Progenitor cell of endocrine pancreas (in vitro differentiated cells): ENCODE results near the gene ITIH4. TPM values are rescaled to one million over a fixed set of nuclear protein-coding genes. Genes with fewer than 3 reads are reported as not detected.

ENCODE experiments used
- DNase-seq: peaks from one replicate; pipeline ENCODE4 v3.0.0; 2021; ENCODE audit warnings: low spot score; ENCODE audit not compliant: unreplicated experiment
- H3K27ac Mint-ChIP-seq: 2 replicates; pipeline ENCODE4 v1.8.0; 2021; ENCODE audit warnings: mild to moderate bottlenecking, moderate library complexity, mixed read lengths
- H3K27me3 Mint-ChIP-seq: 2 replicates; pipeline ENCODE4 v1.8.0; 2021; ENCODE audit warnings: mixed read lengths
- H3K36me3 Mint-ChIP-seq: 2 replicates; pipeline ENCODE4 v1.8.0; 2022; ENCODE audit warnings: mixed read lengths; ENCODE audit not compliant: insufficient read depth
- H3K4me1 Mint-ChIP-seq: 2 replicates; pipeline ENCODE4 v1.8.0; 2021; ENCODE audit warnings: low read depth, mixed read lengths
- H3K4me3 Mint-ChIP-seq: 2 replicates; pipeline ENCODE4 v1.8.0; 2021; ENCODE audit warnings: low read depth, mild to moderate bottlenecking, moderate library complexity, mixed read lengths
- H3K9me3 Mint-ChIP-seq: 2 replicates; pipeline ENCODE4 v1.8.0; 2021; ENCODE audit warnings: low read depth, mixed read lengths
- CTCF ChIP-seq: fragments of 200-600 bp; sonication (generic); IDR thresholded peaks from one replicate; pipeline ENCODE4 v1.5.0; 2021; ENCODE audit warnings: antibody characterized with exemption, mild to moderate bottlenecking; ENCODE audit not compliant: unreplicated experiment
- total RNA-seq: library from RNA; stranded (reverse); gene quantifications from 2 replicates; pipeline ENCODE4 v1.2.1, GENCODE V29; 2021

ITIH4 gene
- total RNA-seq, 1 donor from 2014 or later, result 9.7 TPM

- Mint-ChIP-seq H3K4me3 (no peak overlapping the region), H3K27ac (peak overlapping the region; percentile 83), H3K27me3 (no peaks in the 10 kb centered on the region), H3K9me3 (no peaks in the 10 kb centered on the region), H3K36me3 (peaks cover 1% of the 10 kb centered on the region), H3K4me1 (peaks cover 17% of the 10 kb centered on the region)
- DNase-seq, result no peak
- no peak for TF ChIP-seq CTCF
Observed at GRCh38 chr3:52839268-52839575, 8.8 kb upstream of the ITIH4 start.

- Mint-ChIP-seq H3K27me3 (no peaks in the 10 kb centered on the region), H3K9me3 (no peaks in the 10 kb centered on the region), H3K4me1 (peaks cover 17% of the 10 kb centered on the region), H3K4me3 (no peak overlapping the region), H3K36me3 (peaks cover 1% of the 10 kb centered on the region), H3K27ac (peak overlapping the region; percentile 83)
- DNase-seq, result no peak
- no peak for TF ChIP-seq CTCF
Observed at GRCh38 chr3:52838561-52839267, 8.2 kb upstream of the ITIH4 start.

- Mint-ChIP-seq H3K27me3 (no peaks in the 10 kb centered on the region), H3K36me3 (peaks cover 1% of the 10 kb centered on the region), H3K4me3 (no peak overlapping the region), H3K9me3 (no peaks in the 10 kb centered on the region), H3K4me1 (peaks cover 17% of the 10 kb centered on the region), H3K27ac (no peak overlapping the region)
- DNase-seq, result no peak
- no peak for TF ChIP-seq CTCF
Observed at GRCh38 chr3:52836986-52837385, 6.5 kb upstream of the ITIH4 start.

- Mint-ChIP-seq H3K36me3 (peaks cover 1% of the 10 kb centered on the region), H3K9me3 (no peaks in the 10 kb centered on the region), H3K27me3 (no peaks in the 10 kb centered on the region), H3K27ac (no peak overlapping the region), H3K4me1 (peaks cover 17% of the 10 kb centered on the region), H3K4me3 (no peak overlapping the region)
- TF ChIP-seq CTCF, result no peak
- DNase-seq, result no peak
Observed at GRCh38 chr3:52836471-52836845, 6.0 kb upstream of the ITIH4 start.

GRCh38 chr3:52835766-52836470, 5.4 kb upstream of the ITIH4 start:
- DNase-seq, result no peak
- Mint-ChIP-seq H3K27ac (no peak overlapping the region), H3K4me3 (no peak overlapping the region), H3K9me3 (no peaks in the 10 kb centered on the region), H3K36me3 (peaks cover 1% of the 10 kb centered on the region), H3K27me3 (no peaks in the 10 kb centered on the region), H3K4me1 (peaks cover 17% of the 10 kb centered on the region)
- TF ChIP-seq CTCF, result no peak
